SK-N-DZ (cell line): ENCODE data around the gene VPS39. TPM values are rescaled to one million over a fixed set of nuclear protein-coding genes. Genes with fewer than 3 reads are reported as not detected.
"Not testable (repeated sequence)": the region's sequence is repeated elsewhere in the genome, so short reads cannot be mapped to it uniquely, and the experiment has no call there.

Experiments used
- DNase-seq: peaks from one replicate; pipeline ENCODE4 v3.0.0-alpha.2; 2015; ENCODE audit warnings: low spot score
- polyA plus RNA-seq, 2 experiments: library from polyadenylated mRNA; depleted of rRNA; stranded (reverse); fragments of >200 nt; gene quantifications; 2 replicates each; pipeline ENCODE4 v1.2.3, GENCODE V29; 2014

Gene VPS39, protein sequence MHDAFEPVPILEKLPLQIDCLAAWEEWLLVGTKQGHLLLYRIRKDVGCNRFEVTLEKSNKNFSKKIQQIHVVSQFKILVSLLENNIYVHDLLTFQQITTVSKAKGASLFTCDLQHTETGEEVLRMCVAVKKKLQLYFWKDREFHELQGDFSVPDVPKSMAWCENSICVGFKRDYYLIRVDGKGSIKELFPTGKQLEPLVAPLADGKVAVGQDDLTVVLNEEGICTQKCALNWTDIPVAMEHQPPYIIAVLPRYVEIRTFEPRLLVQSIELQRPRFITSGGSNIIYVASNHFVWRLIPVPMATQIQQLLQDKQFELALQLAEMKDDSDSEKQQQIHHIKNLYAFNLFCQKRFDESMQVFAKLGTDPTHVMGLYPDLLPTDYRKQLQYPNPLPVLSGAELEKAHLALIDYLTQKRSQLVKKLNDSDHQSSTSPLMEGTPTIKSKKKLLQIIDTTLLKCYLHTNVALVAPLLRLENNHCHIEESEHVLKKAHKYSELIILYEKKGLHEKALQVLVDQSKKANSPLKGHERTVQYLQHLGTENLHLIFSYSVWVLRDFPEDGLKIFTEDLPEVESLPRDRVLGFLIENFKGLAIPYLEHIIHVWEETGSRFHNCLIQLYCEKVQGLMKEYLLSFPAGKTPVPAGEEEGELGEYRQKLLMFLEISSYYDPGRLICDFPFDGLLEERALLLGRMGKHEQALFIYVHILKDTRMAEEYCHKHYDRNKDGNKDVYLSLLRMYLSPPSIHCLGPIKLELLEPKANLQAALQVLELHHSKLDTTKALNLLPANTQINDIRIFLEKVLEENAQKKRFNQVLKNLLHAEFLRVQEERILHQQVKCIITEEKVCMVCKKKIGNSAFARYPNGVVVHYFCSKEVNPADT
- polyA plus RNA-seq (2014; cell fraction: cytosol; rRNA removed) = 31.6 and 42.7 TPM in 2 replicates
- 126 and 145 TPM in 2 replicates for polyA plus RNA-seq (2014; cell fraction: nucleus; rRNA removed)

DNA sequence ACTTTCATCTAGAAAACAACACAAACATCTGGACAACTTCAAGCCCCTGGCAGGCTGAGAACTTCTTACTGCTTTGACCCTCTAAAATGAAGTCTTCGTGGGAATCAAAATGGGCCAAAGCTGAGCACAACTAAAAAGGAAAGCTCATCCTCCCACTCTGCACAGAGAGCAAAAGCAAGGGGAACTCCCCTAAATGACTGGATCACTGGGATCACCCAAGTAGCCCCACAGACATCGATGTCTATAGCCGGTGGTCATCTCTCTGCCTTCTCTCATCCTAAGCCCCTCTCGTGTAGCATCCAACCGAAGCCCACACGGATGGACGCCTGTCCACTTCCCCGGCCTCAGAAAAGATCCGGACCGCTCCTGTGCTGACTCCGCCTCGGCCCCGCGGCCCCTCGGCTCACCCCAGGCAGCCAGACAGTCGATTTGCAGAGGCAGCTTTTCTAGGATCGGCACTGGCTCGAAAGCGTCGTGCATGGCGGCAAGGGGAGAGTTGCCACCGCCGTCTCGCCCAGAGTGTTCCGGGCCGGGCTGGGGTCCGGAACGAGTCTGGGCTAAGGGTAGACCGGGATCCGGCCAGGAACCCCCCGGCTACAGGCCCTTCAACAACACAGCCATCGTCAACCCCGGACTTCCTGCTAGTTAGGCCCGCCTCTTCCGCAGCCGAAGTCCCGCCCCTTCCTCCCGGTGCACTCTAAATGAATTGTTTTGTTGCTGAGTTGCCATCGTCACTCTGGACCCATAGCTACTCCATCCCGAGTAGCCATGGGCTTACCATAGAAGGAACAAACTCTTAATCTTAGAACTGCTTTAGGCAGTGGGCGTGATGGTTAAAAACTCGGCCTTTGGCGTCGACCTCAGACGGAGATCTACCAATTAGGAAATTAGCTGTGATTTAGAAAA lies at the start of gene VPS39:
Gene VPS39 (minus strand): TSS at position 631 of the 906 bp plus-strand sequence. CDS start 151 bp downstream, at position 480.
- peak; percentile 85 for DNase-seq

DNA sequence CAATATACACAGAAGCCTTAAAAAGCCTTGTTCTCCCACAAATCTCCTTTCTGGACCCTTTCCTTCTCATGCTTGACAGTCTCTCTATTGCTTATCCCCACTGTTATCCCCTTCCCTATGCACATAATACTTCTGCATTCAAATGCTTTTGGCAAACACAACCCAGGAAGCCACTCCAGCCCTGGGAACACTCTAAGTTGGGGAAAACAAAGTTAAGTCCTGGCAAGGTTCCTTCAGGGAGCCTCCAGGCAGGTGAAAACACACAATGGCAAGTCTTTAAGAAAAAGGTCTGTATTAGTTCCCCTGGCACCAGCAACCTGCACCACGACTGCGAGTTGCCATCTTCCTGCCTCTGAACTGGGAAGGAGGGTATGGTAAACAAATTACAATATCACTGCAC lies 45.2 kb upstream of the VPS39 start:
- no peak for DNase-seq

GRCh38 chr15:42240823-42241222 lies 32.7 kb upstream of the VPS39 start:
- DNase-seq = no peak

- DNase-seq = no peak
Observed at GRCh38 chr15:42239528-42240182, 31.6 kb upstream of the VPS39 start.

GRCh38 chr15:42233107-42233506 lies 25.0 kb upstream of the VPS39 start:
- no peak for DNase-seq

GRCh38 chr15:42232606-42233005 lies 24.5 kb upstream of the VPS39 start:
- DNase-seq = no peak

DNA sequence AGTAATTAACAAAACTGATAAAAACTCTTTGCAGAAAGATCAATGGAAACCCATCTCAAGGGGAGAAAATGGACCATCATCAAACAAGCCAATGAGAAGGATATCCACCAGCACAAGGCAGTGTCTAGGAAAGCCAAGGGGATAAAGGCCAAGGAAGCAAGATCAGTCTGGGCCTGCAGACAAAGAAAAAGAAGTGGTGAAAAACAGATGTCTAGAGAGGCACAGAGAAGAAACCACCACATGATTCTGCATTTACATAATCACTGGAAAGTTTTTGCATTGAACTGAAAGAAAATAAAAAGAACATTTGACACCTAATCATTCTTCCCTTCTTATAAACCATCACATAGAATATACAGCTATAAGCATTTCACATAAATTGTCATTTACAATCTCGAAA lies 23.0 kb upstream of the VPS39 start:
- no peak for DNase-seq

- DNase-seq = not testable (repeated sequence)
Observed at GRCh38 chr15:42228981-42229380, 20.9 kb upstream of the VPS39 start.

GRCh38 chr15:42228036-42228435 lies 19.9 kb upstream of the VPS39 start:
- DNase-seq = no peak

GRCh38 chr15:42226648-42227047 lies 18.5 kb upstream of the VPS39 start:
- DNase-seq = no peak

- no peak for DNase-seq
Observed at GRCh38 chr15:42220216-42220615, 12.1 kb upstream of the VPS39 start.

GRCh38 chr15:42218953-42219592 lies 11.0 kb upstream of the VPS39 start:
- no peak for DNase-seq

- DNase-seq = no peak
Observed at GRCh38 chr15:42217568-42217967, 9.5 kb upstream of the VPS39 start.

GRCh38 chr15:42215913-42216829 lies 8.1 kb upstream of the VPS39 start:
- no peak for DNase-seq

DNA sequence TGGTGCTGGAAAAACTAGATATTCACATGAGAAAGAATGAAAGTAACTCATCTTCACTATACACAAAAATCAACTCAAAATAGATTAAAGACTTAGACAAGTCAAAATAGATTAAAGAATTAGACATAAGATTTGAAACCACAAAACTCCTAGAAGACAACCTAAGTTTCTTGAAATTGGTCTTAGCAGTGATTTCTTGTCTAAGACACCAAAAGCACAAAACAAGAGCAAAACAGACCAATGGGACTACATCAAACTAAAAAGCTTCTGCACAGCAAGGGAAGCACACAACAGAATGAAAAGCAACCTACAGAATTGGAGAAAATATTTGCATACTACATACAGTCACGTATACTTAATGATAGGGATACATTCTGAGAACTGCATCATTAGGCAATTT lies 6.5 kb upstream of the VPS39 start:
- DNase-seq = no peak

DNA sequence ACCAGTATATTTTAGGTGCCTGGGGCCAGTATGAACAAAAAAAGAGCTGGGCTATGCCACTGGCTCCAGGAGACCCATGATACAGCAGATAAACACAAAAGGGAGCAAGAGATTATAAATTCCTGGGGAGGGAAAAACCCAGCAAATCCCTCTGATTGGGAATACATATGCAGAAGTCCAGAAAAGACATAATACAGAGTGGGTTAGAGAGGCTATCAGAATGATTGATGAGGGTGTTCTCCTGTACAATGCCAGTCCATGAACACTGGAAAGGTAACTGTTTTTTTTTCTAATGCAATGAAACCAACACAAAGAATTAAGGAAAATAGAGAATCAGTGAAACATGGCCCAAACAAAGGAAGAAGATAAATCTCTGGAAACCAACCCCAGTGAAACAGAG lies 5.4 kb upstream of the VPS39 start:
- DNase-seq = no peak

DNA sequence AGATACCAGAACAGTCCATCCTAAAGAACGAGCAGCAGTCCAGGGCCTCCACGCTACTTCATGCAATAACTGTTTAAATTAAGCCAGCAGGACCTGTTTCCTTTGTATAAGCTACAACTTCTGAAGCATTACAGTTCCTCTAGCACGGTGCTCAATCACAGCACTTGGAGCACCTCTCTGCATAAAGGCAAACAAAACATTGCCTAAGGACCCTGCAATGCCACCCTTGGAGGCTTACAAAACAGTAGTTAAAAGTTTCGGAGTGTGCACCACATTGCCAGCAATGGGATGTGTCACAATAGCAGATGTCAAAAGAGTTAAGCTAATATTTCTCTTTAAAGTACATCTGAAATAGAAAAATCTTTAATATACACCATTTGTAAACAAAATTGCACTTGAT lies 2.6 kb upstream of the VPS39 start:
- DNase-seq = no peak

DNA sequence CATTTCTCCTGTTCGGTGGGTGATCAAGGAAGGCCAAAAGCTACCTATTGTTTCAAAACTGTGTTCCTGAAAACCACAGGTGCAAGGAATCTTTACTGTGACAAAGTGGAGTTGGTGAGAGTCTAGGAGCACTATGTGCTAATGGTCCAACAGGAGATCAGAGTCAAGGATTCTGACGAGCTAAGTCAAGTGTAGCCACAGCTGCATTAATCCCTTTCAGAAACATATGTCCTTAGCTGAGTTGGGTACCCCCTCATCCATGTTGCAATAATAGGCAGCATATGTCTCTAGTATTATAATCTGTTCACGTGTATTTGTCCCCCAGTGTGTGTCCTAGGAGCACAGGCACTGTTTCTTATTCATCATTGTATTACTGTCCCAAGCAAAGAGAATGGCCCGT lies 1.7 kb downstream of the VPS39 start:
- DNase-seq = no peak

DNA sequence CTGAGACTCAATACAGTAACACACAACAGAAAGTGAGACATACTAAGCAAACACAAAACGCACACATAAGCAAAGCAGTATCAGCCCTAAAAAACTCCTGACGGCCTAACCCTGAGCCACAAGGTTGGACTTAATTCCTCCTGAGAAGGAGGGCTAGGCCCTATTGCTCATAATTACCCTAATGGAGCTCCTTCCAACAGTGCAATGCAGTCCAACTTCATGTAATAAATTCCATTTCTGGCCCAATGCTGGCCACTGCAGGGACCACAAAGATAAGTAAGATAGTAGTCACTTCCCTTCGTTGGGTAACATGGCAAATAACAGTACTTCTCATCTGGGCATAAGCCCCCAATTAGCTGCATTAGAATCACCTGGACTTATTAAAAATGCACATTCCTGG lies 4.2 kb downstream of the VPS39 start:
- DNase-seq = no peak
